H1 (cell line): Measurements from ENCODE around the gene RBP3. TPM values are rescaled to one million over a fixed set of nuclear protein-coding genes. Genes with fewer than 3 reads are reported as not detected.

Experiments used
- CTCF ChIA-PET: fragments of 300-600 bp; sonication (Branson Sonifier 250); formaldehyde crosslinking; loops from one replicate; lab custom pipeline; 2021; ENCODE audit not compliant: partially characterized antibody; lab: Charles Lee
- POLR2A ChIA-PET: fragments of 300-600 bp; sonication (Branson Sonifier 250); formaldehyde crosslinking; loops from one replicate; lab custom pipeline; 2021; ENCODE audit warnings: inconsistent platforms; ENCODE audit not compliant: partially characterized antibody; lab: Charles Lee
- DNase-seq, 2 experiments: peaks; one replicate each; pipeline versions ENCODE4 v3.0.0 to v3.0.0-alpha.2; 2010 to 2022; ENCODE audit warnings: low spot score in 2 of 2, low read depth in 1 of 2, mixed read lengths in 1 of 2
- FAIRE-seq: peaks from 2 replicates; lab custom pipeline; 2011; peaks lifted over from hg19 to GRCh38; lab: Jason Lieb, UNC
- H2AFZ ChIP-seq: 2 replicates; pipeline ENCODE4 v1.8.1; 2012; ENCODE audit warnings: low read length, inconsistent platforms
- H2AK5ac ChIP-seq: 2 replicates; pipeline ENCODE4 v1.6.1; 2013; ENCODE audit warnings: low read depth, low read length
- H2BK120ac ChIP-seq: replicated peaks from 2 replicates; pipeline ENCODE3; 2013; ENCODE audit warnings: low read depth, low read length, inconsistent platforms
- H2BK12ac ChIP-seq: 2 replicates; pipeline ENCODE4 v1.6.1; 2013; ENCODE audit warnings: low read depth, low read length
- H2BK15ac ChIP-seq: 2 replicates; pipeline ENCODE4 v1.6.1; 2013; ENCODE audit warnings: low read length
- H2BK20ac ChIP-seq: 2 replicates; pipeline ENCODE4 v1.6.1; 2013; ENCODE audit warnings: low read length
- H2BK5ac ChIP-seq: 2 replicates; pipeline ENCODE4 v1.6.1; 2013; ENCODE audit warnings: low read depth, low read length
- H3K14ac ChIP-seq: 2 replicates; pipeline ENCODE4 v1.6.1; 2013; ENCODE audit warnings: inconsistent platforms; ENCODE audit not compliant: insufficient read length
- H3K18ac ChIP-seq: 2 replicates; pipeline ENCODE4 v1.6.1; 2013; ENCODE audit warnings: low read length; ENCODE audit errors: extremely low read depth
- H3K23ac ChIP-seq: 2 replicates; pipeline ENCODE4 v1.6.1; 2013; ENCODE audit warnings: inconsistent platforms; ENCODE audit not compliant: insufficient read length
- H3K23me2 ChIP-seq: 2 replicates; pipeline ENCODE4 v1.6.1; 2013; ENCODE audit warnings: low read depth, low read length
- H3K27ac ChIP-seq: 2 replicates; pipeline ENCODE4 v1.6.1; 2011; ENCODE audit warnings: low read depth, low read length, inconsistent platforms
- H3K27me3 ChIP-seq, 4 experiments: replicated peaks in 1 of 4; 1 replicate in 1 of 4; 2 replicates in 3 of 4; pipeline versions ENCODE4 v1.6.1 to v1.8.1; 2011 to 2013; ENCODE audit warnings: low read length in 3 of 4, mild to moderate bottlenecking in 3 of 4, inconsistent platforms in 2 of 4, mixed read lengths in 2 of 4, moderate library complexity in 1 of 4; ENCODE audit not compliant: control insufficient read depth in 3 of 4, insufficient read depth in 3 of 4; ENCODE audit errors: extremely low read depth in 1 of 4
- H3K36me3 ChIP-seq, 4 experiments: 2 replicates each; pipeline versions ENCODE4 v1.6.1 to v1.8.1; 2011 to 2013; ENCODE audit warnings: mild to moderate bottlenecking in 4 of 4, low read length in 3 of 4, moderate library complexity in 2 of 4, control low read depth in 1 of 4, inconsistent platforms in 1 of 4; ENCODE audit not compliant: insufficient read depth in 4 of 4, control insufficient read depth in 2 of 4
- H3K4ac ChIP-seq: replicated peaks from 2 replicates; pipeline ENCODE3; 2013; ENCODE audit warnings: low read length, low read depth, mixed read lengths, inconsistent platforms; ENCODE audit not compliant: insufficient read length
- H3K4me1 ChIP-seq, 4 experiments: replicated peaks in 1 of 4; 1 replicate in 1 of 4; 2 replicates in 3 of 4; pipeline versions ENCODE4 v1.6.1 to v1.8.1; 2011 to 2013; ENCODE audit warnings: low read length in 3 of 4, inconsistent platforms in 2 of 4, mixed read lengths in 1 of 4; ENCODE audit not compliant: insufficient read depth in 4 of 4, control insufficient read depth in 3 of 4
- H3K4me2 ChIP-seq, 2 experiments: 2 replicates each; pipeline versions ENCODE4 v1.6.1 to v1.8.1; 2011 to 2013; ENCODE audit warnings: low read depth in 2 of 2, low read length in 2 of 2, control low read depth in 1 of 2, inconsistent platforms in 1 of 2, mild to moderate bottlenecking in 1 of 2; ENCODE audit not compliant: insufficient read depth in 1 of 2
- H3K4me3 ChIP-seq, 4 experiments: fragments of 200-600, 300-600 bp in 1 of 4; sonication (generic), shearing (Covaris generic), sonication (Bioruptor Twin) in 1 of 4; 2 replicates each; pipeline versions ENCODE4 v1.5.1 to v1.8.1; 2011 to 2016; ENCODE audit warnings: low read length in 4 of 4, low read depth in 3 of 4, control low read depth in 2 of 4, inconsistent platforms in 2 of 4, mild to moderate bottlenecking in 2 of 4, mixed read lengths in 1 of 4, moderate library complexity in 1 of 4; ENCODE audit not compliant: insufficient read depth in 2 of 4; ENCODE audit errors: extremely low read depth in 1 of 4
- H3K56ac ChIP-seq: replicated peaks from 2 replicates; pipeline ENCODE3; 2013; ENCODE audit warnings: low read depth, mild to moderate bottlenecking, mixed read lengths, low read length, inconsistent platforms; ENCODE audit not compliant: insufficient read length
- H3K79me1 ChIP-seq: 2 replicates; pipeline ENCODE4 v1.6.1; 2013; ENCODE audit warnings: low read depth, low read length, control low read depth
- H3K79me2 ChIP-seq, 2 experiments: 2 replicates each; pipeline versions ENCODE4 v1.6.1 to v1.8.1; 2012 to 2013; ENCODE audit warnings: low read length in 2 of 2, mild to moderate bottlenecking in 2 of 2, inconsistent platforms in 1 of 2; ENCODE audit not compliant: insufficient read depth in 2 of 2, control insufficient read depth in 1 of 2
- H3K9ac ChIP-seq, 4 experiments: replicated peaks in 1 of 4; 1 replicate in 1 of 4; 2 replicates in 3 of 4; pipeline versions ENCODE4 v1.6.1 to v1.8.1; 2011 to 2013; ENCODE audit warnings: low read depth in 3 of 4, low read length in 3 of 4, control low read depth in 2 of 4, mild to moderate bottlenecking in 2 of 4, moderate library complexity in 2 of 4, inconsistent platforms in 1 of 4; ENCODE audit errors: extremely low read depth in 1 of 4
- H3K9me3 ChIP-seq, 2 experiments: 2 replicates each; pipeline versions ENCODE4 v1.6.1 to v1.8.1; 2012 to 2013; ENCODE audit warnings: mild to moderate bottlenecking in 2 of 2, moderate library complexity in 2 of 2, control low read depth in 1 of 2, inconsistent platforms in 1 of 2, low read depth in 1 of 2, low read length in 1 of 2, mixed read lengths in 1 of 2; ENCODE audit not compliant: insufficient read depth in 2 of 2
- H4K20me1 ChIP-seq, 2 experiments: replicated peaks in 1 of 2; 2 replicates each; pipeline versions ENCODE3 to v1.8.1; 2011 to 2013; ENCODE audit warnings: inconsistent platforms in 2 of 2, low read length in 2 of 2, mild to moderate bottlenecking in 1 of 2; ENCODE audit not compliant: insufficient read depth in 2 of 2, control insufficient read depth in 1 of 2
- H4K5ac ChIP-seq: 2 replicates; pipeline ENCODE4 v1.6.1; 2013; ENCODE audit warnings: low read length, low read depth, mixed read lengths, inconsistent platforms; ENCODE audit not compliant: insufficient read length
- H4K8ac ChIP-seq: 2 replicates; pipeline ENCODE4 v1.8.0; 2013; ENCODE audit warnings: mild to moderate bottlenecking, moderate library complexity, low read length, inconsistent platforms; ENCODE audit not compliant: insufficient read depth; ENCODE audit errors: extremely low read depth
- H4K91ac ChIP-seq: replicated peaks from 2 replicates; pipeline ENCODE3; 2013; ENCODE audit warnings: low read length, mixed read lengths, inconsistent platforms; ENCODE audit not compliant: insufficient read length
- CHD1 ChIP-seq: IDR thresholded peaks from 2 replicates; pipeline ENCODE4 v1.6.1; 2012; ENCODE audit warnings: low read depth, low read length, improper control_type of control experiment
- CHD2 ChIP-seq: IDR thresholded peaks from 2 replicates; pipeline ENCODE4 v1.6.1; 2012; ENCODE audit warnings: low read length, improper control_type of control experiment
- CREB1 ChIP-seq: IDR thresholded peaks from 2 replicates; pipeline ENCODE4 v1.6.1; 2012; ENCODE audit warnings: inconsistent platforms
- EGR1 ChIP-seq: IDR thresholded peaks from 2 replicates; pipeline ENCODE4 v1.6.1; 2011; ENCODE audit warnings: low read depth, low read length, borderline replicate concordance
- FOSL1 ChIP-seq: IDR thresholded peaks from 2 replicates; pipeline ENCODE4 v1.6.1; 2011; ENCODE audit warnings: mild to moderate bottlenecking, low read depth, low read length, moderate library complexity; ENCODE audit not compliant: insufficient read depth
- JUND ChIP-seq: IDR thresholded peaks from 2 replicates; pipeline ENCODE4 v1.6.1; 2011; ENCODE audit warnings: mild to moderate bottlenecking, improper control_type of control experiment, low read length
- MAFK ChIP-seq: IDR thresholded peaks from 2 replicates; pipeline ENCODE4 v1.6.1; 2012; ENCODE audit warnings: low read depth, mild to moderate bottlenecking, improper control_type of control experiment, low read length
- WGBS, 2 experiments: shearing (Covaris generic) in 1 of 2; methylation state at CpG; one replicate each; pipeline versions ENCODE4 v1.1.6 to v1.1.7; 2013 to 2015; ENCODE audit warnings: low lambda C conversion rate in 2 of 2, mixed read lengths in 2 of 2, inconsistent platforms in 1 of 2, low coverage in 1 of 2, missing lambda C conversion rate in 1 of 2; ENCODE audit not compliant: insufficient replicate concordance in 2 of 2, insufficient coverage in 1 of 2, insufficient read length in 1 of 2; ENCODE audit errors: extremely low coverage in 1 of 2, missing lambda C conversion rate in 1 of 2; 5-methylcytosine and 5-hydroxymethylcytosine counted together
- polyA plus RNA-seq, 7 experiments: library from polyadenylated mRNA; depleted of rRNA in 3 of 7; stranded (reverse) in 5 of 7; unstranded in 2 of 7; fragments of >200 nt in 5 of 7; fragments of 200-250 nt in 2 of 7; gene quantifications; 1 replicate in 5 of 7; 2 replicates in 1 of 7; 4 replicates in 1 of 7; pipeline versions ENCODE4 v1.2.1 to v1.2.3, GENCODE V29; 2011 to 2013; ENCODE audit warnings: missing spikeins in 2 of 7, mixed read lengths in 2 of 7
- total RNA-seq: library from RNA; stranded (reverse); fragmentation: NEBNext Ultra II Directional; extraction: Animal tissue kit (Norgen Biotek cat#: 25700); gene quantifications from 2 replicates; pipeline ENCODE4 v1.2.1, GENCODE V29; 2021
- TF ChIP-seq, protein P1 (sequence below), 3 experiments: IDR thresholded peaks; 1 replicate in 2 of 3; 2 replicates in 1 of 3; pipeline versions ENCODE4 v1.5.1 to v1.6.1; 2011; ENCODE audit warnings: low read length in 3 of 3, mild to moderate bottlenecking in 3 of 3, inconsistent platforms in 2 of 3, low read depth in 1 of 3, moderate library complexity in 1 of 3; ENCODE audit not compliant: insufficient read depth in 1 of 3; ENCODE audit errors: control extremely low read depth in 1 of 3

RBP3 gene
- total and polyA plus RNA-seq, 2 of the 8 experiments (the other 6 are each of a cell fraction or from before 2014, with no cell fraction given) = not detected

DNA sequence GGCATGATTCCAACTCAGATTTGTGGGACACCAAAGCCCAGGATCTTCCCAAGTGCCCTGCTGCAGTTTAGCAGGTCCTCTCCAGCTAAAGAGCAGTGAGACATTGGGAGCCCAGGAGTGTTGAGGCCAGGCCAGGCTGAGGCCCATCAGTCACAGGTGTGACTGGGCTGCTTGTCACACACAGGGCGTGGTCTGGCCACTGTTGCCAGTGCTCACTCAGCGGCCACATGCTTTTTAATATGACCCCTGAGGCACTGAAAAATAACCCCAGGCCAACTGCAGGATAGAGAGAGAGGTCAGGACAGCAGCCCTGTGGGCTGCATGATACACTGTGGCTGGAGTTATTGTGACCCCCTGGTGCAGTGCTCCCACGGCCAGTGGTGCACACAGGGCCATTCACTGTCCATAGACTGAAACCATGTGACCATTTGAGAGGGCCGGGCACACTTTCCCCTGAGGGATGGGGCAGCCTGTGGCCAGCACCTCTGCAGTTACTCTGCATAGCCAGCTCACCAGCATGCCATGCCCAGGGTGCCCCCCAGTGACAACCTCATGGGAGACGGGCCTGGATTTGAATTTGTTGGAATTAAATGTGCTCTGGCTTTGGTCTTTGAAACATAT lies 21.7 kb upstream of the RBP3 start:
- WGBS, 2 experiments = 81% methylated on average over 5 of the region's 5 CpGs; no CpG with 5 or more reads in 1 of the 2 experiments
- CTCF ChIA-PET = interaction anchor here (1.2 to 1.3 kb wide), 2 partner anchors 279 to 301 kb away, joined by 4 read pairs; no protein-coding TSS in a partner anchor
- no peak for FAIRE-seq

More for the DNA sequence above, 21.7 kb upstream of the RBP3 start:
- H3K4ac ChIP-seq = no peak overlapping the region
- H2AFZ ChIP-seq = no peak overlapping the region
- POLR2A ChIA-PET = no interaction called here
- TF ChIP-seq, protein P1, sequence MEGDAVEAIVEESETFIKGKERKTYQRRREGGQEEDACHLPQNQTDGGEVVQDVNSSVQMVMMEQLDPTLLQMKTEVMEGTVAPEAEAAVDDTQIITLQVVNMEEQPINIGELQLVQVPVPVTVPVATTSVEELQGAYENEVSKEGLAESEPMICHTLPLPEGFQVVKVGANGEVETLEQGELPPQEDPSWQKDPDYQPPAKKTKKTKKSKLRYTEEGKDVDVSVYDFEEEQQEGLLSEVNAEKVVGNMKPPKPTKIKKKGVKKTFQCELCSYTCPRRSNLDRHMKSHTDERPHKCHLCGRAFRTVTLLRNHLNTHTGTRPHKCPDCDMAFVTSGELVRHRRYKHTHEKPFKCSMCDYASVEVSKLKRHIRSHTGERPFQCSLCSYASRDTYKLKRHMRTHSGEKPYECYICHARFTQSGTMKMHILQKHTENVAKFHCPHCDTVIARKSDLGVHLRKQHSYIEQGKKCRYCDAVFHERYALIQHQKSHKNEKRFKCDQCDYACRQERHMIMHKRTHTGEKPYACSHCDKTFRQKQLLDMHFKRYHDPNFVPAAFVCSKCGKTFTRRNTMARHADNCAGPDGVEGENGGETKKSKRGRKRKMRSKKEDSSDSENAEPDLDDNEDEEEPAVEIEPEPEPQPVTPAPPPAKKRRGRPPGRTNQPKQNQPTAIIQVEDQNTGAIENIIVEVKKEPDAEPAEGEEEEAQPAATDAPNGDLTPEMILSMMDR (IDR thresholded peaks at IDR 0.05; ENCODE audit: control extremely low read depth in 1 of 3, insufficient read depth in 1 of 3, low read depth in 1 of 3, low read length in 3 of 3) = no peak
- TF ChIP-seq CHD1 (no peak), FOSL1 (no peak), MAFK (no peak), CHD2 (no peak), CREB1 (no peak), JUND (no peak), EGR1 (no peak)
- no peak for DNase-seq
- H2AK5ac ChIP-seq = no peak overlapping the region
- H3K23ac ChIP-seq = no peak overlapping the region
- H4K5ac ChIP-seq = no peak overlapping the region
- H3K4me3 ChIP-seq = no peak overlapping the region
- no peak overlapping the region for H4K91ac ChIP-seq
- H3K14ac ChIP-seq = no peak overlapping the region
- H3K27me3 ChIP-seq = no peaks in the 10 kb centered on the region; a peak in 2 of 7 replicates
- no peak overlapping the region for H2BK120ac ChIP-seq
- no peak overlapping the region for H3K18ac ChIP-seq
- H4K20me1 ChIP-seq = peaks cover 0 to 4% of the 10 kb centered on the region in 2 experiments
- no peak overlapping the region for H3K4me2 ChIP-seq
- no peak overlapping the region for H3K9ac ChIP-seq
- no peak overlapping the region for H2BK12ac ChIP-seq
- no peak overlapping the region for H4K8ac ChIP-seq
- no peak overlapping the region for H3K56ac ChIP-seq
- H2BK15ac ChIP-seq = no peak overlapping the region
- no peak overlapping the region for H2BK5ac ChIP-seq
- H3K4me1 ChIP-seq = no peaks in the 10 kb centered on the region
- H2BK20ac ChIP-seq = no peak overlapping the region
- no peaks in the 10 kb centered on the region for H3K79me2 ChIP-seq
- no peaks in the 10 kb centered on the region for H3K23me2 ChIP-seq
- H3K27ac ChIP-seq = no peak overlapping the region
- H3K79me1 ChIP-seq = no peaks in the 10 kb centered on the region
- no peaks in the 10 kb centered on the region for H3K9me3 ChIP-seq
- H3K36me3 ChIP-seq = no peaks in the 10 kb centered on the region; a peak in 1 of 8 replicates
